ENCODE measurements around the gene DTNA.

DNA sequence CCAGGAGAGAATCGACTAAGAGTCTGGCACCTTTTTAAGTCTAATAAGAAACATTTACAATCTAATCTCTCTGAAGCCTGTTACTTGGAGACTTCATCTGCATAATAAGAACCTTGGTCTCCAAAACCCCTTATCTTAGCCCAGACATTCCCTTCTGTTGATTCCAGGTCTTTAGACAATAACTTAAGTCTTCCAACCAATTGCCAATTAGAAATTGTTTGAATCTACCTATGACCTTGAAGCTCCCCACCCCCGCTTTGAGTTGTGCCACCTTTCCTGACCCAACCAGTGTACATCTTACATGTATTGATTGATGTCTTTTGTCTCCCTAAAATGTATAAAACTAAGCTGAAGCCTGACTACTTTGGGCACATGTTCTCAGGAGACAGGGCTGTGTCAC, 49.5 kb upstream of the DTNA start:
- no peak for TF ChIP-seq EZH2 (IDR thresholded peaks at IDR 0.05; ENCODE audit: borderline replicate concordance, low read depth, low read length, severe bottlenecking)
- TF ChIP-seq, protein P1, sequence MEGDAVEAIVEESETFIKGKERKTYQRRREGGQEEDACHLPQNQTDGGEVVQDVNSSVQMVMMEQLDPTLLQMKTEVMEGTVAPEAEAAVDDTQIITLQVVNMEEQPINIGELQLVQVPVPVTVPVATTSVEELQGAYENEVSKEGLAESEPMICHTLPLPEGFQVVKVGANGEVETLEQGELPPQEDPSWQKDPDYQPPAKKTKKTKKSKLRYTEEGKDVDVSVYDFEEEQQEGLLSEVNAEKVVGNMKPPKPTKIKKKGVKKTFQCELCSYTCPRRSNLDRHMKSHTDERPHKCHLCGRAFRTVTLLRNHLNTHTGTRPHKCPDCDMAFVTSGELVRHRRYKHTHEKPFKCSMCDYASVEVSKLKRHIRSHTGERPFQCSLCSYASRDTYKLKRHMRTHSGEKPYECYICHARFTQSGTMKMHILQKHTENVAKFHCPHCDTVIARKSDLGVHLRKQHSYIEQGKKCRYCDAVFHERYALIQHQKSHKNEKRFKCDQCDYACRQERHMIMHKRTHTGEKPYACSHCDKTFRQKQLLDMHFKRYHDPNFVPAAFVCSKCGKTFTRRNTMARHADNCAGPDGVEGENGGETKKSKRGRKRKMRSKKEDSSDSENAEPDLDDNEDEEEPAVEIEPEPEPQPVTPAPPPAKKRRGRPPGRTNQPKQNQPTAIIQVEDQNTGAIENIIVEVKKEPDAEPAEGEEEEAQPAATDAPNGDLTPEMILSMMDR (IDR thresholded peaks at IDR 0.05; ENCODE audit: borderline replicate concordance, extremely low read depth, low read length, poor library complexity, severe bottlenecking) = no peak

Data from DND-41 (cell line).